LoVo (cell line): Measurements from ENCODE around the gene KIAA0232.

Source experiments
- DNase-seq: peaks from one replicate; pipeline ENCODE4 v3.0.0-alpha.2; 2016; ENCODE audit warnings: low spot score

The KIAA0232 gene, protein sequence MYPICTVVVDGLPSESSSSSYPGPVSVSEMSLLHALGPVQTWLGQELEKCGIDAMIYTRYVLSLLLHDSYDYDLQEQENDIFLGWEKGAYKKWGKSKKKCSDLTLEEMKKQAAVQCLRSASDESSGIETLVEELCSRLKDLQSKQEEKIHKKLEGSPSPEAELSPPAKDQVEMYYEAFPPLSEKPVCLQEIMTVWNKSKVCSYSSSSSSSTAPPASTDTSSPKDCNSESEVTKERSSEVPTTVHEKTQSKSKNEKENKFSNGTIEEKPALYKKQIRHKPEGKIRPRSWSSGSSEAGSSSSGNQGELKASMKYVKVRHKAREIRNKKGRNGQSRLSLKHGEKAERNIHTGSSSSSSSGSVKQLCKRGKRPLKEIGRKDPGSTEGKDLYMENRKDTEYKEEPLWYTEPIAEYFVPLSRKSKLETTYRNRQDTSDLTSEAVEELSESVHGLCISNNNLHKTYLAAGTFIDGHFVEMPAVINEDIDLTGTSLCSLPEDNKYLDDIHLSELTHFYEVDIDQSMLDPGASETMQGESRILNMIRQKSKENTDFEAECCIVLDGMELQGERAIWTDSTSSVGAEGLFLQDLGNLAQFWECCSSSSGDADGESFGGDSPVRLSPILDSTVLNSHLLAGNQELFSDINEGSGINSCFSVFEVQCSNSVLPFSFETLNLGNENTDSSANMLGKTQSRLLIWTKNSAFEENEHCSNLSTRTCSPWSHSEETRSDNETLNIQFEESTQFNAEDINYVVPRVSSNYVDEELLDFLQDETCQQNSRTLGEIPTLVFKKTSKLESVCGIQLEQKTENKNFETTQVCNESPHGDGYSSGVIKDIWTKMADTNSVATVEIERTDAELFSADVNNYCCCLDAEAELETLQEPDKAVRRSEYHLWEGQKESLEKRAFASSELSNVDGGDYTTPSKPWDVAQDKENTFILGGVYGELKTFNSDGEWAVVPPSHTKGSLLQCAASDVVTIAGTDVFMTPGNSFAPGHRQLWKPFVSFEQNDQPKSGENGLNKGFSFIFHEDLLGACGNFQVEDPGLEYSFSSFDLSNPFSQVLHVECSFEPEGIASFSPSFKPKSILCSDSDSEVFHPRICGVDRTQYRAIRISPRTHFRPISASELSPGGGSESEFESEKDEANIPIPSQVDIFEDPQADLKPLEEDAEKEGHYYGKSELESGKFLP (N-terminal part only)

DNA sequence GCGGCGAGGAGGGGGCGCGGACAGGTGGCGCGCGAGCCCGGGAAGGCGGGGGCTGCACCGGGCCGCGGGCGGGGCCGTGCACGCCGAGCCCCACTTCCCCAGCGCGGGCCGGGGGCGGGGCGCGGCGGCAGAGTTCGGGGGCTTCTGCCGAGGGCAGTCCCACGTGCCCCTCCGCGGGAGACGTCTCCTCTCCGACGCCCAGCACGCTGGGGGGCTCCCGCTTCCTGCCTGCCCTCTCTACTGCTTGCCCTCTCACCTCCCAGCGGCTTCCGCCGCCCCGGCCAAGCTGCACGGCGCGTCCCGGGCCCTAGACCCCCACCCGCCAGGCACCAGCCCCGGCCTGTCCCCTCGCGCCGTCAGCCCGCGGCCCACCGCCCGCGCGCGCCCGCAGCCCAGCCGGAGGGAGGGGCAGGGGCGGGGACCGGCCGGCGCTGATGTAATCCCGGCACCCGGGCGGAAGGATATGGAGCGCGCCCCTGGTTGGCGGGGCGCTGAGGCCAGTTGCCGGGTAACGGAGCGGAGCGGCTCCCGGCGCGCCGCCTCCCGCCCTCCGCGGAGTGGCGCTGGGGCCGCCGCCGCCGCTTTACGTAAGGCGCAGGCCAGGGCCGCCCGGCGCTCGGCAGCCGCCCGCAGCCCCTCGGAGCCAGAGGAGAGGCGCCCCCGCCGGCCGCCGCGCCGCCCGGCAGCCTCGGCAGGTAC is at the start of gene KIAA0232:
TSS of gene KIAA0232 (plus strand) at position 581 of the 699 bp plus-strand sequence. CDS start 41,727 bp downstream, outside the sequence.
- DNase-seq, result peak; percentile 91

GRCh38 chr4:6733358-6734164 is 49.0 kb upstream of the KIAA0232 start:
- no peak for DNase-seq

DNA sequence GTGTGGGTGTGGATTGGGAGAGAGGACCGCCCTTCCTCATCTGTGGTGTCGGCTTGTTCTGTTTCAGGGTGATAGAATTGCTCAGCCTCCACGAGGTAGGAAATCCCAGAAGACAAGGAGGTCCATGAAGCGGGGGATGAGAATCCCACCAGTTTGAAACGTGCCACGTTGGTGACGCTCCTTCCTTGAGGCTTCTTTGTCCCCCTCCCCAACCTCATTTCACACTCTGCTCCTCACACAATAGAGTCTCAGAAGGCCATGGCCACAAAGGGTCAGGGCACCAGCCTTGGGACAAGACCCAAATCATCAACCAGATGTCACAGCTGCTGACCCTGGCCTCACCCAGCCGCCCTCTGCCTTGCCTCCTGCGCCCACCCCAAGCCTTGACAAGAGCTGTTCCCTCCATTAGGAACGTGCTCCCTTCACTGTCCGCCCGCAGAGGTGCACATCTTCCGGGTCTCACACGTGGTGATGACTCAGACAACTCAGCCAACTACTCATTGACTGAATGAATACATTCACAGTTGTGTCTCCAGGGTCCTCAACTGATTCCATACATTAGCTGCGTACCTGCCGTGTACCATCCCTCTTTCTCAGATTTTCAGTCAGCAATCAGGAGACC is 48.3 kb upstream of the KIAA0232 start:
- DNase-seq, result no peak

- DNase-seq, result no peak
Observed at GRCh38 chr4:6739920-6740319, 42.6 kb upstream of the KIAA0232 start.

- DNase-seq, result no peak
Observed at GRCh38 chr4:6740347-6740746, 42.2 kb upstream of the KIAA0232 start.

DNA sequence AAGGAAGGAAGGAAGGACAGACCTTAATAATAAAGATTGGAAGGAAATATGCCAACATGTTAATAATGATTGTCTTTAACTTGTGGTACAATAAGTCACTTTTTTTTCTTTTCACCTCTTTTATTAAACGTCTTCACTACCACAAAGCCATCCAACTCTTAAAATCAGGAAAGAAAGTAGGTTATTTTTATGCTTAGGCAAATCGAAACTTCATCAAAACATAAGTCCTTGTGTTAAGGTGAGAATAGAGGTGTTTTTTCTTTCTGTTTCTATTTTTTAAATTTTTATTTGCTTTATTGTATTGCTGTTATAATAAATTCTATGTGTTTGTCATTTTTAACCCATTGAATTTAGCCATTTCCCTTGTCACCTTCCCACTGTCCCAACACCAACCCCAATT is 40.0 kb upstream of the KIAA0232 start:
- DNase-seq, result no peak

- DNase-seq, result no peak
Observed at GRCh38 chr4:6742989-6743388, 39.5 kb upstream of the KIAA0232 start.

DNA sequence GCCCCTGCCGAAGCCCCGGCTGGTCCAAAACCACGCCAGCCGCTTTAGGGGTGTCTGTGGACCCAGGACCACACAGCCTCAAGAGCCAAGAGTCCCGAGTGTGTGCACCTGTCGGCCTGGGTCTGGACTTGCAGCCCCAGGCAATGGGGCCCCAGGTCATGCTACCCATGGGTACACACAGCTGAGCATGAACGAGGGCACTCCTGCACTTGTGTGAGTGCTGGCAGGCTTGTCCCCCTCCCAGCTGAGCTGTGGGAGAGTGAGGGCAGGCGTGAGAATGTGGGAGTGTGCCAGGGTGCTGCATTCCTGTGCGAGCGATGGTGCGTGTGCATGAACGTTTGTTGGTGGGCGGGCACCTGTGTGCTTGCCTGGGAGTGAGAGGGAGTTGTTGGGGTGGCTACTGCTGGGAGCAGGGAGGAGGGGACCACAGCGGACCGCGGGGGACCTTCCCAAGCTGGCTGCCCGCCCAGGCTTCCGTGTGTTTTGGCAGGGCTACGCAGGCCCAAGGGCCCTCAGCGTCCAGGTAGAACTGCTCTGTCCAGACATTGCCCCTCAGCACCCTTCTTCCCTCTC is 35.7 kb upstream of the KIAA0232 start:
- DNase-seq, result peak; percentile 48

- DNase-seq, result peak; percentile 66
Observed at GRCh38 chr4:6747294-6748051, 35.1 kb upstream of the KIAA0232 start.

DNA sequence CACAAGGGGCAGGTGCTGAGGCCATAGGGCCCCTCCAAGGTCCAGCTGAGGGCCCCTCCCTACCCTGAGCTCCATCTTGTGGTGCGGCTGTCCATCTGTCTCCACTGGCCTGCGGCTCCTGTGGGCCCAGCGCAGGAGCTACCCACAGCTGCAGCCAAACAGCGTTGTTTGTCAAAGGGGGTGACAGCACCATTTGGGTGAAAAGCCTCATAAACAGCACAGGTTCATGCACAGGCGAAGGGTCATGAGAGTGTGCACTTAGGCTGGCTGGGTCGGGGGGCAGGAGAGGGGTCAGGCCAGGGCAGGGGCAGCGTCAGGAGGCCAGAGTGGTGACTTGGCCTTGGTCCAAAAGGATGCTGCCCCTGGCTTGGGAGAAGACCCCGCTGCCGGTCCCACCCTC is 34.2 kb upstream of the KIAA0232 start:
- DNase-seq, result no peak

DNA sequence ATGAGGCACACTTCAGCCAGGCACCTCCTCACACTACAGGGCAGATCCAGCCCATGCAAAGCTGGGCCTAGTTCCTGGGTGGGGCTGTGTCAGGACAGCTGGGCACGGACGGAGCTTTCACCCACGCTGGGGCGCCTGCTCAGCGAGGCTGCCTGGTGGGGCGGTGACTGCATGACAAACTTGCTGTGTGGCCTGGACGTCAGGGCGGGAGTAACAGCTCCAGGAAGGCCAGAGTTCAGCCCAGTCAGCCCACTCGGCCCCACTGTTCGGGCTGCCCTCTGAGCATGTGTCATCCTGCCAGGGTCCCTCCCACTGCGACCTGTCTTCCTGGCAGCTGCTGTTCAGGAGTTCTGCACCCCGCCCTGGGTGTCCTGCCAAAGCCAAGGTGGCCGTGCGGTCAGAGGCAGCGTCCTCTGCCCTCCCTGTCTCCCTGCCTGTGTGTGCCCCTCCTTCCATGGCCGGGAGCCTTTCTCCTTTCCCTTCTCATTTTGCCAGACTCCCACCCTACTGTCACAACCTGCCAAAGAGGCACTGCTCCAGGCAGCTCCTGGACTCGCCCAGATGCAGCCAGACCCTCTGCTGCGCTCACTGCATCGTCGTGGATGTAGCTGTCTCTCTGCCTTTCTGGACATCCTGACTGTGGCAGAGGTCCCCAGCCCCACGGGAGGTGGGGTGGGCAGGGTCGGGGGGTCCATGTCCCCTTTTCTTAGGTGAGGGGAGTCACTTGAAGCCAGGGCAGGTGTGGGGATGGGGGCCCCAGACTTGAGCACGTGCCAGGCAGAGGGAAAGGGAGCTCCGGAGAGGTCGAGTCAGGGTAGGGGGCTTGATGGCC is 33.0 kb upstream of the KIAA0232 start:
- DNase-seq, result peak; percentile 90

DNA sequence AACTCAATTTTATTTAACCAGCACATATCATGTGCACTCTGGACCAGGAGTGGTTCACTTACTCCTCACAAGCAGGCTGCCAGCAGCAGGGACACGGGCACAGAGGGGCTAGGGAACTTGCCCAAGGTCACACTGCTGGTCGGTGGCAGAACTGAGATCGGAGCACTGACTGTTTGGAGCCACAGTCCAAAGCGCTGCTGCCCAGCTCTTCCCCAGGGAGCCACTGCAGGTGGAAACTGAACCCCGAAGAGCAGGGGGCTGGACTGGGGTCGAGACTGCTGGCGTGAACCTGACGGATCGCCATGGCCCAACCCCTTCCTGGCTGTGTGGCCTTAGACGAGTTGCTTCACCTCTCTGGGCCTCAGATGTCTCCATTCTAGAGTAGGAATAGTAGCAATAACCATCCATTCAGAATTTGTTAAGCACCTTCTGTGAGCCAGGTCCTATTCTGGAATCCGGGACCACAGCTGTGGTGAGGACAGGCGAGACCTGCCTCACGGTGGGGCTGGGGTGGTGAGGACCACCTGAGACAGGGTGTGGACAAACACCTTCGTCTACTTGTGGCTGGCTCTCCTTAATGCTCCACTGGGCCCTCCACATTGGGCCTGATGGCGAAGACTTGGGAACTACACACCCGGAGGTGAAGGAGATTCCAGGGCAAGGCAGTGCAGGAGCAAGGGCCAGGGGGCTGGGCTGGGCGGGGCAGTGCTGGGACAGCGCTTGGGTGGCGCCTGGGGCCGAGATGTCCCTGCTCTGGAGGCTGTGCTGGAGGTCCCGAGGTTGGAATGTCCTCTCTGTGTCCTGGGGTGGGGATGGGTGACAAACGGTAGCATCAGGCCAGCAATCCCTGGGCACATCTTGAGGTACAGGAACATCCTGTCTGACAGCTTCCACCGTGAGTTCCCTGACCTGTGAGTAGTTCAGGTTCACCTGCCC is 32.0 kb upstream of the KIAA0232 start:
- DNase-seq, result no peak

GRCh38 chr4:6751611-6752485 is 30.7 kb upstream of the KIAA0232 start:
- no peak for DNase-seq

DNA sequence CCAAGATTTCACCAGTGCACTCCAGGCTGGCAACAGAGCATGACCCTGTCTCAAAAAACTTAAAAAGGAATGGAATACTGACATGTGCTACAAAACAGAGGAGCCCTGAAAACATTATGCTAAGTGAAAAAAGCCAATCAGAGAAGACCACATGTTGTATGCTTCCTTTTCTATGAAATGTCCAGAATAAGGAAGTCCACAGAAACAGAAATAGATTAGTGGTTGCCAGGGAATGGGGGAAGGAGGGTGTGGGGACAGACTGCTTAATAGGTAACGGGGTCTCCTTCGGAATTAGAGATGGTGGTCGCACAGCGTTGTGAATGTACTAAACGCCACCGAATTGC is 30.1 kb upstream of the KIAA0232 start:
- DNase-seq, result no peak

- no peak for DNase-seq
Observed at GRCh38 chr4:6753103-6753560, 29.4 kb upstream of the KIAA0232 start.

- no peak for DNase-seq
Observed at GRCh38 chr4:6753891-6754290, 28.6 kb upstream of the KIAA0232 start.
